IMR-90 (cell line): ENCODE measurements around the gene SUGCT. TPM values are rescaled to one million over a fixed set of nuclear protein-coding genes. Genes with fewer than 3 reads are reported as not detected.

ENCODE experiments used
- ATAC-seq: fragments of 200-7000 bp; cut with Tn5 transposase; 2 replicates; pipeline ENCODE4 v1.9.1; 2020; ENCODE audit warnings: low read depth, mild to moderate bottlenecking, moderate library complexity
- BruUV-seq: library from RNA; stranded (reverse); fragments of 400-500 nt; replicated peaks from 2 replicates; lab custom pipeline; 2021; lab: Mats Ljungman, UMichigan
- CTCF ChIA-PET: fragments of 300-600 bp; formaldehyde crosslinking; extraction: SDS; loops from one replicate; lab custom pipeline; 2021; ENCODE audit warnings: antibody characterized with exemption; lab: Yijun Ruan, JAX
- POLR2A ChIA-PET: fragments of 300-600 bp; sonication (Branson Sonifier 250); formaldehyde crosslinking; loops from one replicate; lab custom pipeline; 2022; ENCODE audit warnings: antibody characterized with exemption; ENCODE audit not compliant: unreplicated experiment; lab: Charles Lee
- DNase-seq: peaks from one replicate; pipeline ENCODE4 v3.0.0; 2013
- H2AFZ ChIP-seq: replicated peaks from 2 replicates; pipeline ENCODE3; 2013; ENCODE audit warnings: low read length, mild to moderate bottlenecking; ENCODE audit not compliant: poor library complexity
- H2AK5ac ChIP-seq: 2 replicates; pipeline ENCODE4 v1.6.1; 2013; ENCODE audit warnings: low read depth, low read length, inconsistent platforms
- H2AK9ac ChIP-seq: replicated peaks from 2 replicates; pipeline ENCODE3; 2013; ENCODE audit warnings: mild to moderate bottlenecking, low read depth, low read length, moderate library complexity; ENCODE audit not compliant: poor library complexity
- H2BK120ac ChIP-seq: 2 replicates; pipeline ENCODE4 v1.6.1; 2013; ENCODE audit warnings: low read depth, low read length, inconsistent platforms
- H2BK15ac ChIP-seq: 3 replicates; pipeline ENCODE4 v1.6.1; 2013; ENCODE audit warnings: low read depth, low read length, inconsistent platforms
- H2BK20ac ChIP-seq: 2 replicates; pipeline ENCODE4 v1.6.1; 2013; ENCODE audit warnings: low read depth, mild to moderate bottlenecking, inconsistent platforms, low read length, moderate library complexity
- H2BK5ac ChIP-seq: 2 replicates; pipeline ENCODE4 v1.6.1; 2013; ENCODE audit warnings: mild to moderate bottlenecking, low read depth, low read length, inconsistent platforms; ENCODE audit not compliant: poor library complexity, severe bottlenecking
- H3K14ac ChIP-seq: replicated peaks from 2 replicates; pipeline ENCODE4 v1.6.1; 2013; ENCODE audit warnings: low read depth, low read length, inconsistent platforms
- H3K18ac ChIP-seq: 2 replicates; pipeline ENCODE4 v1.6.1; 2013; ENCODE audit warnings: low read depth, low read length, control low read depth
- H3K23ac ChIP-seq: 2 replicates; pipeline ENCODE4 v1.6.1; 2013; ENCODE audit warnings: low read depth, low read length, inconsistent platforms
- H3K27ac ChIP-seq: 2 replicates; pipeline ENCODE4 v1.5.1; 2013; ENCODE audit warnings: mild to moderate bottlenecking, control low read depth, low read length; ENCODE audit not compliant: insufficient read depth
- H3K27me3 ChIP-seq: 2 replicates; pipeline ENCODE4 v1.6.1; 2013; ENCODE audit warnings: low read length; ENCODE audit not compliant: control insufficient read depth, insufficient read depth
- H3K36me3 ChIP-seq: 2 replicates; pipeline ENCODE4 v1.6.1; 2013; ENCODE audit warnings: low read length, mixed read lengths; ENCODE audit not compliant: control insufficient read depth, insufficient read depth
- H3K4ac ChIP-seq: 2 replicates; pipeline ENCODE4 v1.6.1; 2013; ENCODE audit warnings: low read depth, low read length, inconsistent platforms
- H3K4me1 ChIP-seq: 2 replicates; pipeline ENCODE4 v1.6.1; 2013; ENCODE audit warnings: low read length, mixed read lengths; ENCODE audit not compliant: control insufficient read depth, insufficient read depth
- H3K4me2 ChIP-seq: 2 replicates; pipeline ENCODE4 v1.6.1; 2013; ENCODE audit warnings: low read depth, mild to moderate bottlenecking, control low read depth, low read length, moderate library complexity
- H3K4me3 ChIP-seq: 2 replicates; pipeline ENCODE4 v1.5.1; 2013; ENCODE audit warnings: low read depth, mild to moderate bottlenecking, control low read depth, low read length, moderate library complexity; ENCODE audit not compliant: insufficient read depth
- H3K56ac ChIP-seq: 2 replicates; pipeline ENCODE4 v1.6.1; 2013; ENCODE audit warnings: low read length, inconsistent platforms; ENCODE audit not compliant: insufficient read depth; ENCODE audit errors: extremely low read depth
- H3K79me1 ChIP-seq, 2 experiments: 2 replicates each; pipeline ENCODE4 v1.6.1; 2013; ENCODE audit warnings: low read length in 2 of 2, inconsistent platforms in 1 of 2, low read depth in 1 of 2
- H3K9ac ChIP-seq: 2 replicates; pipeline ENCODE4 v1.6.1; 2013; ENCODE audit warnings: low read depth, low read length, control low read depth
- H3K9me1 ChIP-seq: 2 replicates; pipeline ENCODE4 v1.6.1; 2013; ENCODE audit warnings: low read length, inconsistent platforms; ENCODE audit not compliant: insufficient read depth
- H3K9me3 ChIP-seq: 2 replicates; pipeline ENCODE4 v1.6.1; 2013; ENCODE audit warnings: low read length; ENCODE audit not compliant: control insufficient read depth, insufficient read depth
- H4K20me1 ChIP-seq: 2 replicates; pipeline ENCODE4 v1.6.1; 2013; ENCODE audit warnings: low read length, inconsistent platforms; ENCODE audit not compliant: insufficient read depth
- H4K5ac ChIP-seq: 2 replicates; pipeline ENCODE4 v1.6.1; 2013; ENCODE audit warnings: mild to moderate bottlenecking, low read depth, low read length, control low read depth
- H4K8ac ChIP-seq, 2 experiments: 2 replicates each; pipeline ENCODE4 v1.6.1; 2013; ENCODE audit warnings: low read depth in 2 of 2, low read length in 2 of 2, control low read depth in 1 of 2, inconsistent platforms in 1 of 2
- H4K91ac ChIP-seq: 2 replicates; pipeline ENCODE4 v1.6.1; 2013; ENCODE audit warnings: low read depth, low read length, inconsistent platforms; ENCODE audit not compliant: insufficient read depth
- BHLHE40 ChIP-seq: fragments of 150-350 bp; IDR thresholded peaks from 2 replicates; pipeline ENCODE4 v1.6.1; 2016; ENCODE audit warnings: mild to moderate bottlenecking, low read depth, low read length
- CHD1 ChIP-seq: IDR thresholded peaks from 2 replicates; pipeline ENCODE4 v1.6.1; 2012; ENCODE audit warnings: low read depth, low read length, improper control_type of control experiment
- CTCF ChIP-seq: conservative IDR thresholded peaks from 2 replicates; pipeline ENCODE4 v1.5.1; 2012; ENCODE audit warnings: mild to moderate bottlenecking, low read depth, low read length, improper control_type of control experiment
- MXI1 ChIP-seq: IDR thresholded peaks from 2 replicates; pipeline ENCODE4 v1.6.1; 2012; ENCODE audit warnings: low read depth, mild to moderate bottlenecking, low read length, moderate library complexity, borderline replicate concordance
- NFE2L2 ChIP-seq: fragments of 150-350 bp; IDR thresholded peaks from 2 replicates; pipeline ENCODE4 v1.6.1; 2016; ENCODE audit warnings: low read depth, mild to moderate bottlenecking, low read length
- RAD21 ChIP-seq: IDR thresholded peaks from 2 replicates; pipeline ENCODE4 v1.6.1; 2012; ENCODE audit warnings: low read length, improper control_type of control experiment
- RFX5 ChIP-seq: IDR thresholded peaks from 2 replicates; pipeline ENCODE4 v1.8.0; 2012; ENCODE audit warnings: low read depth, mild to moderate bottlenecking, low read length, moderate library complexity
- WGBS, 2 experiments: methylation state at CpG; one replicate each; pipeline versions ENCODE4 v1.1.5 to v1.1.7; 2013; ENCODE audit warnings: missing lambda C conversion rate in 2 of 2; ENCODE audit not compliant: insufficient read length in 1 of 2; ENCODE audit errors: extremely low coverage in 2 of 2; 5-methylcytosine and 5-hydroxymethylcytosine counted together
- dilution Hi-C: fragments of 300-500 bp; cut with HindIII; formaldehyde crosslinking; loops from one replicate; pipeline ENCODE4 v1.14.3; 2018; ENCODE audit warnings: low sequenced_read_pairs; ENCODE audit not compliant: unreplicated experiment
- in situ Hi-C: fragments of 300-500 bp; cut with MboI; formaldehyde crosslinking; loops from 3 replicates; pipeline ENCODE4 v1.14.3; 2019; ENCODE audit warnings: low sequenced_read_pairs, inconsistent platforms, mixed read lengths
- intact Hi-C: fragments of 100-400 bp; cut with micrococcal nuclease; formaldehyde crosslinking; loops from 2 replicates; pipeline ENCODE4 v1.10.0; 2022
- polyA plus RNA-seq, 3 experiments: library from polyadenylated mRNA; depleted of rRNA; stranded (reverse); fragments of >200 nt; gene quantifications; 2 replicates each; pipeline ENCODE4 v1.2.3, GENCODE V29; 2012; ENCODE audit warnings: low replicate concordance in 1 of 3
- total RNA-seq: library from RNA; depleted of rRNA; stranded (reverse); fragments of >200 nt; gene quantifications from 2 replicates; pipeline ENCODE4 v1.2.3, GENCODE V29; 2012
- TF ChIP-seq, protein P1 (sequence below): fragments of 150-350 bp; IDR thresholded peaks from 2 replicates; pipeline ENCODE4 v1.6.1; 2017; ENCODE audit warnings: mild to moderate bottlenecking, antibody characterized with exemption, low read length, low read depth

Gene SUGCT
- total and polyA plus RNA-seq, 2 of the 4 experiments (the other 2 are of a cell fraction), result 5.9 to 8.3 TPM

DNA sequence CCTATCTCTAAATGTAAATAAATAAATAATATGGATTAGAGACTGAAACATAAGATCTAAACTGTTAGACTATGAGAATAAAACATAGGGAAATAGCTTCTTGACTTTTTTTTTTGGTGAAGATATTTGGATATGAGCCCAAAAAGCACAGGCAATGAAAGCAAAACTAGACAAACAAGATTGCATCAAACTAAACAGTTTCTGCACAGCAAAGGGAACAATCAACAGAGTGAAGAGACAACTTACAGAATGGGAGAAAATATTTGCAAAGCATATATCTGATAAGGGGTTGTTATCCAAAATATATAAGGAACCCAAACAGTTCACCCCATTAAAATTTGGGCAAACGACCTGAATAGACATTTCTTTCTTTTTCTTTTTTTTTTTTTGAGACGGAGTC, 148.1 kb downstream of the SUGCT start:
- H2BK20ac ChIP-seq, result no peak overlapping the region
- POLR2A ChIA-PET, result no interaction called here
- no peaks in the 10 kb centered on the region for H3K4me1 ChIP-seq
- ATAC-seq (no peak), DNase-seq (no peak)
- intact Hi-C loops, result no loop called here
- H2AFZ ChIP-seq, result no peak overlapping the region
- no peaks in the 10 kb centered on the region for H3K9me3 ChIP-seq
- in situ Hi-C loops, result no loop called here
- no peak overlapping the region for H2AK9ac ChIP-seq
- no peak overlapping the region for H3K23ac ChIP-seq
- H4K20me1 ChIP-seq, result no peaks in the 10 kb centered on the region
- no peak overlapping the region for H3K56ac ChIP-seq
- no peak for TF ChIP-seq MXI1
- no peak for TF ChIP-seq CHD1
- TF ChIP-seq BHLHE40, result no peak
- no peak for TF ChIP-seq NFE2L2
- TF ChIP-seq CTCF, result no peak
- no peak for TF ChIP-seq RFX5
- TF ChIP-seq, protein P1, sequence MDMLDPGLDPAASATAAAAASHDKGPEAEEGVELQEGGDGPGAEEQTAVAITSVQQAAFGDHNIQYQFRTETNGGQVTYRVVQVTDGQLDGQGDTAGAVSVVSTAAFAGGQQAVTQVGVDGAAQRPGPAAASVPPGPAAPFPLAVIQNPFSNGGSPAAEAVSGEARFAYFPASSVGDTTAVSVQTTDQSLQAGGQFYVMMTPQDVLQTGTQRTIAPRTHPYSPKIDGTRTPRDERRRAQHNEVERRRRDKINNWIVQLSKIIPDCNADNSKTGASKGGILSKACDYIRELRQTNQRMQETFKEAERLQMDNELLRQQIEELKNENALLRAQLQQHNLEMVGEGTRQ, result no peak
- no peak for TF ChIP-seq RAD21
- no peak overlapping the region for H3K18ac ChIP-seq
- no TSS peak for BruUV-seq
- no peak overlapping the region for H3K4ac ChIP-seq
- dilution Hi-C loops, result no loop called here
- no peaks in the 10 kb centered on the region for H3K36me3 ChIP-seq
- no peaks in the 10 kb centered on the region for H3K79me1 ChIP-seq
- no peak overlapping the region for H3K4me3 ChIP-seq
- CTCF ChIA-PET, result no interaction called here
- no peak overlapping the region for H3K27ac ChIP-seq
- H4K91ac ChIP-seq, result no peak overlapping the region
- no peaks in the 10 kb centered on the region for H3K9me1 ChIP-seq
- no peak overlapping the region for H2AK5ac ChIP-seq
- no CpG with 5 or more reads among the region's 2 CpGs for WGBS, 2 experiments
- H3K14ac ChIP-seq, result no peak overlapping the region
- no peak overlapping the region for H2BK120ac ChIP-seq
- H3K27me3 ChIP-seq, result no peaks in the 10 kb centered on the region
- H3K9ac ChIP-seq, result no peak overlapping the region
- H2BK15ac ChIP-seq, result no peak overlapping the region
- H2BK5ac ChIP-seq, result no peak overlapping the region
- H3K4me2 ChIP-seq, result no peak overlapping the region
- no peak overlapping the region for H4K5ac ChIP-seq
- H4K8ac ChIP-seq, result no peak overlapping the region
